ENCODE results near the gene PRAC1.

GRCh38 chr17:48692049-48692448 lies 30.3 kb downstream of the PRAC1 start:
- TF ChIP-seq, protein P1, sequence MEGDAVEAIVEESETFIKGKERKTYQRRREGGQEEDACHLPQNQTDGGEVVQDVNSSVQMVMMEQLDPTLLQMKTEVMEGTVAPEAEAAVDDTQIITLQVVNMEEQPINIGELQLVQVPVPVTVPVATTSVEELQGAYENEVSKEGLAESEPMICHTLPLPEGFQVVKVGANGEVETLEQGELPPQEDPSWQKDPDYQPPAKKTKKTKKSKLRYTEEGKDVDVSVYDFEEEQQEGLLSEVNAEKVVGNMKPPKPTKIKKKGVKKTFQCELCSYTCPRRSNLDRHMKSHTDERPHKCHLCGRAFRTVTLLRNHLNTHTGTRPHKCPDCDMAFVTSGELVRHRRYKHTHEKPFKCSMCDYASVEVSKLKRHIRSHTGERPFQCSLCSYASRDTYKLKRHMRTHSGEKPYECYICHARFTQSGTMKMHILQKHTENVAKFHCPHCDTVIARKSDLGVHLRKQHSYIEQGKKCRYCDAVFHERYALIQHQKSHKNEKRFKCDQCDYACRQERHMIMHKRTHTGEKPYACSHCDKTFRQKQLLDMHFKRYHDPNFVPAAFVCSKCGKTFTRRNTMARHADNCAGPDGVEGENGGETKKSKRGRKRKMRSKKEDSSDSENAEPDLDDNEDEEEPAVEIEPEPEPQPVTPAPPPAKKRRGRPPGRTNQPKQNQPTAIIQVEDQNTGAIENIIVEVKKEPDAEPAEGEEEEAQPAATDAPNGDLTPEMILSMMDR (conservative IDR thresholded peaks at IDR 0.05 in 1 of 2, IDR thresholded peaks at IDR 0.05 in 1 of 2; ENCODE audit: low read depth in 1 of 2, low read length in 2 of 2): no peak
- TF ChIP-seq EZH2 (IDR thresholded peaks at IDR 0.05; ENCODE audit: low read length, missing control alignments): no peak

All from fibroblast of lung (primary cell).